ENCODE measurements around the gene NSFL1C.

DNA sequence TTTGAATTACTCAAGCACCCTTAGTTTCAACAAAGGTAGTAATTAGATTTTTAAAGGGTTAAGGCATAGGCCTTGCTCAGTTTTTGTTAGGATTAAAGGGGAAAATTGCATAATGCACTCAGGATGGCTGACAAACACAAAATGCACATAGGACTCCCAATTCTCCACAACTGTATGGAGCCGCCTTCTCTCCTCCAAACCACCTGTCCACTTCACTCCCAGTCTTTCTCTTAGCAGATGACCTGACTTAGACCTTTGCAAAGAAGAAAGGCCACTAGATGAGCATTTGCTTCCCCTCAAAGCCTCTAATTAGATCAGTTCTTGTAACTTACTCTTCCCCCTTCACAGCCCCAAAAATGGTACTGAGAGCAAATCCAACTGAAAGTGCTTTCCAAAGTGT, 20.1 kb downstream of the NSFL1C start:
- TF ChIP-seq, protein P1, sequence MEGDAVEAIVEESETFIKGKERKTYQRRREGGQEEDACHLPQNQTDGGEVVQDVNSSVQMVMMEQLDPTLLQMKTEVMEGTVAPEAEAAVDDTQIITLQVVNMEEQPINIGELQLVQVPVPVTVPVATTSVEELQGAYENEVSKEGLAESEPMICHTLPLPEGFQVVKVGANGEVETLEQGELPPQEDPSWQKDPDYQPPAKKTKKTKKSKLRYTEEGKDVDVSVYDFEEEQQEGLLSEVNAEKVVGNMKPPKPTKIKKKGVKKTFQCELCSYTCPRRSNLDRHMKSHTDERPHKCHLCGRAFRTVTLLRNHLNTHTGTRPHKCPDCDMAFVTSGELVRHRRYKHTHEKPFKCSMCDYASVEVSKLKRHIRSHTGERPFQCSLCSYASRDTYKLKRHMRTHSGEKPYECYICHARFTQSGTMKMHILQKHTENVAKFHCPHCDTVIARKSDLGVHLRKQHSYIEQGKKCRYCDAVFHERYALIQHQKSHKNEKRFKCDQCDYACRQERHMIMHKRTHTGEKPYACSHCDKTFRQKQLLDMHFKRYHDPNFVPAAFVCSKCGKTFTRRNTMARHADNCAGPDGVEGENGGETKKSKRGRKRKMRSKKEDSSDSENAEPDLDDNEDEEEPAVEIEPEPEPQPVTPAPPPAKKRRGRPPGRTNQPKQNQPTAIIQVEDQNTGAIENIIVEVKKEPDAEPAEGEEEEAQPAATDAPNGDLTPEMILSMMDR (IDR thresholded peaks at IDR 0.05), result no peak
- no peak for TF ChIP-seq POLR2A (IDR thresholded peaks at IDR 0.05)
